Measurements from ENCODE around the gene ZNF493.

ZNF493 gene

GRCh38 chr19:21396893-21397572, at the start of gene ZNF493:
TSS of gene ZNF493 (plus strand) at chr19:21397133. CDS start at chr19:21397238, 105 bp downstream.
- no peak for FAIRE-seq

- FAIRE-seq = no peak
Measured at GRCh38 chr19:21352830-21353229, 44.1 kb upstream of the ZNF493 start.

- FAIRE-seq = no peak
Measured at GRCh38 chr19:21358768-21359451, 38.0 kb upstream of the ZNF493 start, which contains the start of gene ZNF738. TSS of gene ZNF738 (plus strand) at chr19:21359000. CDS start at chr19:21359141, 141 bp downstream.

GRCh38 chr19:21362291-21362690, 34.6 kb upstream of the ZNF493 start:
- FAIRE-seq = no peak

GRCh38 chr19:21383980-21384582, 12.9 kb upstream of the ZNF493 start:
- no peak for FAIRE-seq

GRCh38 chr19:21396121-21396520, 812 bp upstream of the ZNF493 start:
- FAIRE-seq = no peak

- no peak for FAIRE-seq
Measured at GRCh38 chr19:21398851-21399250, 1.9 kb downstream of the ZNF493 start.

- no peak for FAIRE-seq
Measured at GRCh38 chr19:21402303-21402985, 5.5 kb downstream of the ZNF493 start.

GRCh38 chr19:21410166-21410565, 13.2 kb downstream of the ZNF493 start:
- peak; percentile 3 for FAIRE-seq

- no peak for FAIRE-seq
Measured at GRCh38 chr19:21422244-21422643, 25.3 kb downstream of the ZNF493 start.

GRCh38 chr19:21423057-21424041, 26.4 kb downstream of the ZNF493 start:
- no peak for FAIRE-seq

GRCh38 chr19:21430675-21431074, 33.7 kb downstream of the ZNF493 start:
- no peak for FAIRE-seq

GRCh38 chr19:21432590-21432989, 35.7 kb downstream of the ZNF493 start:
- FAIRE-seq = no peak

GRCh38 chr19:21434516-21434915, 37.6 kb downstream of the ZNF493 start:
- FAIRE-seq = no peak

- no peak for FAIRE-seq
Measured at GRCh38 chr19:21434967-21435544, 38.1 kb downstream of the ZNF493 start.

GRCh38 chr19:21439201-21439751, 42.3 kb downstream of the ZNF493 start:
- FAIRE-seq = no peak

GRCh38 chr19:21440321-21440720, 43.4 kb downstream of the ZNF493 start:
- no peak for FAIRE-seq

- FAIRE-seq = no peak
Measured at GRCh38 chr19:21451187-21451586, 54.3 kb downstream of the ZNF493 start.

- no peak for FAIRE-seq
Measured at GRCh38 chr19:21454901-21455300, 58.0 kb downstream of the ZNF493 start.

- FAIRE-seq = no peak
Measured at GRCh38 chr19:21460686-21461085, 63.8 kb downstream of the ZNF493 start.

- FAIRE-seq = no peak
Measured at GRCh38 chr19:21462540-21462939, 65.6 kb downstream of the ZNF493 start.
